ENCODE measurements around the gene PREX1.

- TF ChIP-seq POLR2A (IDR thresholded peaks at IDR 0.05), result no peak
- no peak for TF ChIP-seq CTCF (IDR thresholded peaks at IDR 0.05)
Measured at GRCh38 chr20:48823476-48823875, 4.3 kb downstream of the PREX1 start.

Data from adrenal gland (tissue), 5 donors.